Measurements from ENCODE around the gene MIER2.

MIER2 gene

GRCh38 chr19:328025-328505, 16.5 kb downstream of the MIER2 start:
- H3K4me3 ChIP-seq (ENCODE audit: low read length) = no peak overlapping the region
- TF ChIP-seq, protein P1, sequence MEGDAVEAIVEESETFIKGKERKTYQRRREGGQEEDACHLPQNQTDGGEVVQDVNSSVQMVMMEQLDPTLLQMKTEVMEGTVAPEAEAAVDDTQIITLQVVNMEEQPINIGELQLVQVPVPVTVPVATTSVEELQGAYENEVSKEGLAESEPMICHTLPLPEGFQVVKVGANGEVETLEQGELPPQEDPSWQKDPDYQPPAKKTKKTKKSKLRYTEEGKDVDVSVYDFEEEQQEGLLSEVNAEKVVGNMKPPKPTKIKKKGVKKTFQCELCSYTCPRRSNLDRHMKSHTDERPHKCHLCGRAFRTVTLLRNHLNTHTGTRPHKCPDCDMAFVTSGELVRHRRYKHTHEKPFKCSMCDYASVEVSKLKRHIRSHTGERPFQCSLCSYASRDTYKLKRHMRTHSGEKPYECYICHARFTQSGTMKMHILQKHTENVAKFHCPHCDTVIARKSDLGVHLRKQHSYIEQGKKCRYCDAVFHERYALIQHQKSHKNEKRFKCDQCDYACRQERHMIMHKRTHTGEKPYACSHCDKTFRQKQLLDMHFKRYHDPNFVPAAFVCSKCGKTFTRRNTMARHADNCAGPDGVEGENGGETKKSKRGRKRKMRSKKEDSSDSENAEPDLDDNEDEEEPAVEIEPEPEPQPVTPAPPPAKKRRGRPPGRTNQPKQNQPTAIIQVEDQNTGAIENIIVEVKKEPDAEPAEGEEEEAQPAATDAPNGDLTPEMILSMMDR (IDR thresholded peaks at IDR 0.05; ENCODE audit: insufficient read depth, low read depth, low read length, missing control alignments) = no peak
- DNase-seq (ENCODE audit: low read depth) = no peak

DNA sequence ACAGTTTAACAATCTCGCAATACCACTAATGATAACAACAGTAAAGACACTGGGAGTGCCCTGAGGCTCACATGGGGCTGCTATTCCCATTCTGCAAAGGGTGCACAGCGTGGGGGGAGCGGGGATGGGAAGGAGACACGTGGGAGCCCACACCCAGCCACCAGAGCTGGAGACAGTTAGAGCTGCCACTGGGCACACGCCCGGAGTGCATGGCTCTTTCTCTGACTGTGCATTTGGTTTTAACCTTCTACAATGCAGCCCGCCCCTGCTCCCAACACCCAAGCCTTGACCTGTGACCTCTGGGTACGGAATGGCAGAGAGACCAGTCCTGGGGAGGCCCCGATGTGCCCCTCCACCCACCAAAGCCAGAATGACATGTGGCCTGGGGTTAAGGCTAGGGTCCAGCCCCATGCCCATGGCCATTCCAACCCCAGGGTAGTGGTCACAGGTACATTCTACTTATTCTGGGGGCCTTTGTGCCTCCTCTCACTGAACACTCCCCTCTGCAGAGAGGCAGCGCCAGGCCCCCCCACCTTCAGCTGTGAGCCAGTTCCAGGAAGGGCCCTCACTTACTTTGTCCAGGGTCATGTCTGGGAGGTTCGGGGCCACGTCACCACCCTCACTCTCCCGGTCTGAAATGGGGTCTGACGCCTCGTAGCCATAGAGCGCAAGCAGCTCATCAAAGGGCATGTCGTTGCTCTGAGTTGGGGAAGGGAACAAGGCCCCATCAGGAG, 17.1 kb downstream of the MIER2 start:
- DNase-seq (ENCODE audit: low read depth) = no peak
- TF ChIP-seq, protein P1 (IDR thresholded peaks at IDR 0.05; ENCODE audit: insufficient read depth, low read depth, low read length, missing control alignments) = no peak
- no peak overlapping the region for H3K4me3 ChIP-seq (ENCODE audit: low read length)

DNA sequence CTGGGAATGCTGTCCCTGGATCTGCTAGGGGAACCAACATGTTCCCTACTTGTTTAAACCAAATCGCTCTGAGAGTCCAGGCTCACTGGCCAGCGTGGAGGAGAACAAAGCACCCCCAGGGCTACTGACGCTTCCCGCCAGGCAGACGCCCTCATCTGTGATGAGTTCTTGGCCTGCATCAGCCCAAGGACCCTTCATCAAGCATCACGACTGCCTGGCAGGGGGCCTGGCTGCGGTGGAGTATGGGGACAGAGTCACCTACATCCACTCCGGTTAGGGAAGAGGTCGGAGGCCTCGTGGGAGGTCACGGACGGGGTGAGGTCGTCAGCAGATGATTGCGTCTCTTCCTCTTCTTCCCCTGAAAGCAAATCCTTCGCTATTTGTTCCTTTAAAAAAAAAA, 17.7 kb downstream of the MIER2 start:
- TF ChIP-seq, protein P1 (IDR thresholded peaks at IDR 0.05; ENCODE audit: insufficient read depth, low read depth, low read length, missing control alignments) = no peak
- H3K4me3 ChIP-seq (ENCODE audit: low read length) = no peak overlapping the region
- no peak for DNase-seq (ENCODE audit: low read depth)

DNA sequence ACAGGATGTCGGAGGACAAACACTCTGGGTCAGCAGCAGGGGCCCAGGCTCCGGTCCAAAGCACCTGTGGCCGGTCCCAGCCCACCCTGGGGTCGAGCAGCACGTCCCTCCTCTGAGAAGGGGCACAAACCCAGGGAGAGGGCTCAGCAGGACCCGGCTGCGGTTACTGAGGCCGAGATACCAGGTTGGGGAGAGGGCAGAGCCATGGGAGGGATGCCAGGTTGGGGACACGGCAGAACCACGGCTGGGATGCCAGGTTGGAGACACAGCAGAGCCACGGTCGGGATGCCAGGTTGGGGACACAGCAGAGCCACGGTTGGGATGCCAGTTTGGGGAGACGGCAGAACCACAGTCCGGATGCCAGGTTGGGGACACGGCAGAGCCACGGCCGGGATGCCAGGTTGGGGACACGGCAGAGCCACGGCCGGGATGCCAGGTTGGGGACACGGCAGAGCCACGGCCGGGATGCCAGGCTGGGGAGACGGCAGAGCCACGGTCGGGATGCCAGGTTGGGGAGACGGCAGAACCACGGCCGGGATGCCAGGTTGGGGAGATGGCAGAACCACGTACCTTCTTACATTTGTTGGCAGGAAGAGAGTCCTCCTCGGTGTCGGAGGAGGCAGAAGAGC, 18.5 kb downstream of the MIER2 start:
- TF ChIP-seq, protein P1 (IDR thresholded peaks at IDR 0.05; ENCODE audit: insufficient read depth, low read depth, low read length, missing control alignments) = no peak
- DNase-seq (ENCODE audit: low read depth) = no peak
- no peak overlapping the region for H3K4me3 ChIP-seq (ENCODE audit: low read length)

GRCh38 chr19:325173-325936, 19.2 kb downstream of the MIER2 start:
- no peak overlapping the region for H3K4me3 ChIP-seq (ENCODE audit: low read length)
- TF ChIP-seq, protein P1 (IDR thresholded peaks at IDR 0.05; ENCODE audit: insufficient read depth, low read depth, low read length, missing control alignments) = no peak
- no peak for DNase-seq (ENCODE audit: low read depth)

GRCh38 chr19:324716-325115, 19.9 kb downstream of the MIER2 start:
- TF ChIP-seq, protein P1 (IDR thresholded peaks at IDR 0.05; ENCODE audit: insufficient read depth, low read depth, low read length, missing control alignments) = no peak
- no peak overlapping the region for H3K4me3 ChIP-seq (ENCODE audit: low read length)
- no peak for DNase-seq (ENCODE audit: low read depth)

Measured in epithelial cell of esophagus (primary cell).